ENCODE measurements around the gene LYL1. TPM values are rescaled to one million over a fixed set of nuclear protein-coding genes. Genes with fewer than 3 reads are reported as not detected.

Gene LYL1
- total and polyA plus RNA-seq, 2 of the 13 experiments (the other 11 are each of a cell fraction or from before 2014, with no cell fraction given): 0.75 to 0.92 TPM

DNA sequence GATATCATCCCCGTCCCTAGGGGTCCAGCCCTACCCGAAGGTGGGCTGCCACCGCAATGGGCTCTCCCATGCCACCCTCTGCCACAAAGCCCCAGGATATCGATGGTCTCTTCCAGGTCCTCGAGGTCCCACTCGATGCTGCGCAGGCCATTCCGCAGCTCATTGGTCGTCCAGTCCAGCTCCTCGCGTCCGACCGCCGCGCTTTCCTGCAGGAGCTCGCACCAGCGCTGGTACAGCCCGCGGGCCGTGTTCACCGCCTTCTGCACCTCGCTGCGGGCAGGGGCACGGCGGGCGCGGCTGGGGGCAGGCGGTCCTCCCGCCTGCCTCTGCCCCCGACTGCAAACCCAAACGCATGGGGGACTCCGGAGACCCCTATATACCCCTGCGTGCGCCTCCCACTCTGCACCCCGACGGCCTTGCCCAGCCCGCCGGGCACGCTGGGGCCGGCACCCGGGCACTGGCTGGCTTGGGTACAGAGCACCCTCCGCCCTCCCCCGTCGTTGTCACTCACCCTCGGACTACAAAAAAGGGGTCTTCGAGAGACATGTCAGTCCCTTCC is 47.0 kb upstream of the LYL1 start (continued):
- TF ChIP-seq, protein P1, sequence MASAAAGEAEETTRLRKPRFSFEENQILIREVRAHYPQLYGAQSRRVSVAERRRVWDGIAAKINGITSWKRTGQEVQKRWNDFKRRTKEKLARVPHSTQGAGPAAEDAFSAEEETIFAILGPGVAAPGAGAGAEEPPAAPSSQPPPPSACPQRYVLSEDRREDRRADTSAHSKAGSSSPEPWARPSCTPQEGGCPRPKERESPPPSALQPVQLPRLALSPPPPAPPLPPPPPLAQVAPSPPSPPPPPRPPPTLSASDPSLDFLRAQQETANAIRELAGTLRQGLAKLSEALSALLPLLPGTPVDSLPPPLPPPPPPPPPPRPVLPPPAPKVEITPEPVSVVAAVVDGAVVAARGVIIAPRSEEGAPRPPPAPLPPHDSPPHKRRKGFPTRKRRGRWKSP (CRISPR knock-in tag; IDR thresholded peaks at IDR 0.05): 0 out of 2 replicates have a peak, but pooled peaks have one; percentile 7
- TF ChIP-seq, protein P2, sequence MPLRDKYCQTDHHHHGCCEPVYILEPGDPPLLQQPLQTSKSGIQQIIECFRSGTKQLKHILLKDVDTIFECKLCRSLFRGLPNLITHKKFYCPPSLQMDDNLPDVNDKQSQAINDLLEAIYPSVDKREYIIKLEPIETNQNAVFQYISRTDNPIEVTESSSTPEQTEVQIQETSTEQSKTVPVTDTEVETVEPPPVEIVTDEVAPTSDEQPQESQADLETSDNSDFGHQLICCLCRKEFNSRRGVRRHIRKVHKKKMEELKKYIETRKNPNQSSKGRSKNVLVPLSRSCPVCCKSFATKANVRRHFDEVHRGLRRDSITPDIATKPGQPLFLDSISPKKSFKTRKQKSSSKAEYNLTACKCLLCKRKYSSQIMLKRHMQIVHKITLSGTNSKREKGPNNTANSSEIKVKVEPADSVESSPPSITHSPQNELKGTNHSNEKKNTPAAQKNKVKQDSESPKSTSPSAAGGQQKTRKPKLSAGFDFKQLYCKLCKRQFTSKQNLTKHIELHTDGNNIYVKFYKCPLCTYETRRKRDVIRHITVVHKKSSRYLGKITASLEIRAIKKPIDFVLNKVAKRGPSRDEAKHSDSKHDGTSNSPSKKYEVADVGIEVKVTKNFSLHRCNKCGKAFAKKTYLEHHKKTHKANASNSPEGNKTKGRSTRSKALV (CRISPR knock-in tag; IDR thresholded peaks at IDR 0.05): no peak
- TF ChIP-seq MXD4 (CRISPR knock-in tag; IDR thresholded peaks at IDR 0.05) (no peak), RBM39 (IDR thresholded peaks at IDR 0.05; ENCODE audit: low read depth, low read length, poor library complexity, severe bottlenecking) (no peak), TRIM24 (CRISPR knock-in tag; IDR thresholded peaks at IDR 0.05) (no peak), ZNF563 (CRISPR knock-in tag; IDR thresholded peaks at IDR 0.05) (peak; percentile 28; the same call in 1 of the 2 replicates), DPF2 (CRISPR knock-in tag; IDR thresholded peaks at IDR 0.05; ENCODE audit: borderline replicate concordance, low read depth) (peak; percentile 38; the same call in 1 of the 2 replicates), ZNF30 (CRISPR knock-in tag; IDR thresholded peaks at IDR 0.05) (0 out of 2 replicates have a peak, but pooled peaks have one; percentile 42), RBM22 (optimal IDR thresholded peaks at IDR 0.05; ENCODE audit: low read length) (no peak), NR2F6 (IDR thresholded peaks at IDR 0.05) (peak; percentile 63; the same call in 1 of the 2 replicates), NR2F6 (CRISPR knock-in tag; IDR thresholded peaks at IDR 0.05) (no peak), ZNF326 (CRISPR knock-in tag; IDR thresholded peaks at IDR 0.05; ENCODE audit: borderline replicate concordance) (no peak), DR1 (CRISPR knock-in tag; IDR thresholded peaks at IDR 0.05) (no peak), RXRA (CRISPR knock-in tag; IDR thresholded peaks at IDR 0.05) (0 out of 2 replicates have a peak, but pooled peaks have one; percentile 4), CHD2 (IDR thresholded peaks at IDR 0.05; ENCODE audit: low read depth, low read length) (no peak), RELA (CRISPR knock-in tag; IDR thresholded peaks at IDR 0.05) (no peak), KDM5A (IDR thresholded peaks at IDR 0.05; ENCODE audit: borderline replicate concordance, low read length) (no peak), TBX3 (IDR thresholded peaks at IDR 0.05; ENCODE audit: borderline replicate concordance) (no peak), ZNF768 (CRISPR knock-in tag; IDR thresholded peaks at IDR 0.05) (no peak), HOXD1 (CRISPR knock-in tag; IDR thresholded peaks at IDR 0.05) (peak; percentile 58; the same call in 1 of the 2 replicates)
- TF ChIP-seq, protein P3, sequence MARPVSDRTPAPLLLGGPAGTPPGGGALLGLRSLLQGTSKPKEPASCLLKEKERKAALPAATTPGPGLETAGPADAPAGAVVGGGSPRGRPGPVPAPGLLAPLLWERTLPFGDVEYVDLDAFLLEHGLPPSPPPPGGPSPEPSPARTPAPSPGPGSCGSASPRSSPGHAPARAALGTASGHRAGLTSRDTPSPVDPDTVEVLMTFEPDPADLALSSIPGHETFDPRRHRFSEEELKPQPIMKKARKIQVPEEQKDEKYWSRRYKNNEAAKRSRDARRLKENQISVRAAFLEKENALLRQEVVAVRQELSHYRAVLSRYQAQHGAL (CRISPR knock-in tag; IDR thresholded peaks at IDR 0.05; ENCODE audit: not compliant biosample characterization): no peak
- TF ChIP-seq, protein P4, sequence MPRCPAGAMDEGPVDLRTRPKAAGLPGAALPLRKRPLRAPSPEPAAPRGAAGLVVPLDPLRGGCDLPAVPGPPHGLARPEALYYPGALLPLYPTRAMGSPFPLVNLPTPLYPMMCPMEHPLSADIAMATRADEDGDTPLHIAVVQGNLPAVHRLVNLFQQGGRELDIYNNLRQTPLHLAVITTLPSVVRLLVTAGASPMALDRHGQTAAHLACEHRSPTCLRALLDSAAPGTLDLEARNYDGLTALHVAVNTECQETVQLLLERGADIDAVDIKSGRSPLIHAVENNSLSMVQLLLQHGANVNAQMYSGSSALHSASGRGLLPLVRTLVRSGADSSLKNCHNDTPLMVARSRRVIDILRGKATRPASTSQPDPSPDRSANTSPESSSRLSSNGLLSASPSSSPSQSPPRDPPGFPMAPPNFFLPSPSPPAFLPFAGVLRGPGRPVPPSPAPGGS (CRISPR knock-in tag; IDR thresholded peaks at IDR 0.05): peak; percentile 38; the same call in 1 of the 2 replicates
- TF ChIP-seq, protein P5, sequence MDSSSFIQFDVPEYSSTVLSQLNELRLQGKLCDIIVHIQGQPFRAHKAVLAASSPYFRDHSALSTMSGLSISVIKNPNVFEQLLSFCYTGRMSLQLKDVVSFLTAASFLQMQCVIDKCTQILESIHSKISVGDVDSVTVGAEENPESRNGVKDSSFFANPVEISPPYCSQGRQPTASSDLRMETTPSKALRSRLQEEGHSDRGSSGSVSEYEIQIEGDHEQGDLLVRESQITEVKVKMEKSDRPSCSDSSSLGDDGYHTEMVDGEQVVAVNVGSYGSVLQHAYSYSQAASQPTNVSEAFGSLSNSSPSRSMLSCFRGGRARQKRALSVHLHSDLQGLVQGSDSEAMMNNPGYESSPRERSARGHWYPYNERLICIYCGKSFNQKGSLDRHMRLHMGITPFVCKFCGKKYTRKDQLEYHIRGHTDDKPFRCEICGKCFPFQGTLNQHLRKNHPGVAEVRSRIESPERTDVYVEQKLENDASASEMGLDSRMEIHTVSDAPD (CRISPR knock-in tag; IDR thresholded peaks at IDR 0.05): no peak
